Heart left ventricle (tissue), 16 donors: ENCODE measurements around the gene RUNDC3A. TPM values are rescaled to one million over a fixed set of nuclear protein-coding genes. Genes with fewer than 3 reads are reported as not detected.
"Not testable (repeated sequence)": the region's sequence is repeated elsewhere in the genome, so short reads cannot be mapped to it uniquely, and the experiment has no call there.

Experiments used
- ATAC-seq, 4 donors: fragments of 200-7000 bp; cut with Tn5 transposase; one replicate each; pipeline ENCODE4 v1.9.1; 2020 to 2022; ENCODE audit warnings: moderate library complexity in 4 of 4, mild to moderate bottlenecking in 3 of 4, moderate number of reproducible peaks in 1 of 4
- DNase-seq, 5 donors: peaks; one replicate each; pipeline ENCODE4 v3.0.0-alpha.2; 2020
- H3K27ac ChIP-seq, 12 donors: fragments of 200-600 bp; sonication (generic) in 4 of 12; one replicate each; pipeline versions ENCODE4 v1.5.0 to v1.8.0; 2016 to 2022; ENCODE audit warnings: mild to moderate bottlenecking in 2 of 12
- H3K27me3 ChIP-seq, 9 donors: fragments of 200-600 bp; sonication (generic) in 2 of 9; one replicate each; pipeline versions ENCODE4 v1.5.1 to v1.8.0; 2016 to 2022; ENCODE audit warnings: mild to moderate bottlenecking in 3 of 9
- H3K36me3 ChIP-seq, 9 donors: fragments of 200-600 bp; sonication (generic) in 2 of 9; one replicate each; pipeline versions ENCODE4 v1.5.0 to v1.8.0; 2018 to 2022; ENCODE audit warnings: mild to moderate bottlenecking in 2 of 9
- H3K4me1 ChIP-seq, 12 donors: fragments of 200-600 bp; sonication (generic) in 4 of 12; one replicate each; pipeline versions ENCODE4 v1.5.0 to v1.8.0; 2016 to 2022; ENCODE audit warnings: mild to moderate bottlenecking in 3 of 12
- H3K4me3 ChIP-seq, 12 donors: fragments of 200-600 bp; sonication (generic) in 4 of 12; one replicate each; pipeline versions ENCODE4 v1.5.0 to v1.8.0; 2017 to 2022; ENCODE audit warnings: mild to moderate bottlenecking in 9 of 12, moderate library complexity in 4 of 12
- H3K9me3 ChIP-seq, 12 donors: fragments of 200-600 bp; sonication (generic) in 4 of 12; one replicate each; pipeline versions ENCODE4 v1.5.0 to v1.8.0; 2016 to 2022; ENCODE audit warnings: mild to moderate bottlenecking in 1 of 12
- CTCF ChIP-seq, 12 donors: fragments of 200-600 bp; sonication (generic) in 4 of 12; IDR thresholded peaks; one replicate each; pipeline versions ENCODE4 v1.5.0 to v1.8.0; 2018 to 2022; ENCODE audit warnings: antibody characterized with exemption in 12 of 12, mild to moderate bottlenecking in 5 of 12
- POLR2A ChIP-seq, 2 donors: fragments of 450-650 bp; IDR thresholded peaks; one replicate each; pipeline ENCODE4 v1.6.1; 2017; ENCODE audit warnings: antibody characterized with exemption in 2 of 2, mild to moderate bottlenecking in 2 of 2, moderate library complexity in 2 of 2
- WGBS, 4 donors: extraction: QIAGEN DNeasy Blood & Tissue Kit in 2 of 4; methylation state at CpG; one replicate each; pipeline versions ENCODE4 v1.1.5 to v1.1.7; 2013 to 2018; 5-methylcytosine and 5-hydroxymethylcytosine counted together
- intact Hi-C, 10 donors: fragments of 100-400 bp; cut with DNase I; formaldehyde crosslinking; loops; one replicate each; pipeline versions ENCODE4 v1.11.1 to v1.14.2; 2022
- polyA plus RNA-seq, 2 donors: library from polyadenylated mRNA; stranded (reverse); fragments of 200-250 nt; gene quantifications; one replicate each; pipeline ENCODE4 v1.2.3, GENCODE V29; 2013
- total RNA-seq, 9 donors: library from RNA; depleted of rRNA in 2 of 9; stranded (reverse); fragments of >200 nt in 2 of 9; fragmentation: NEBNext Ultra II Directional in 3 of 9; extraction: Animal tissue kit (Norgen Biotek cat#: 25700) in 3 of 9; gene quantifications; one replicate each; pipeline versions ENCODE4 v1.1.0 to v1.2.4, GENCODE V29; 2016 to 2023
- donor health status: ischemic (EF 13 %, LVEDD 7.1; RV severe dilation, severe dysfunction).
- donor health status: healthy with polysubstance abuse.
- donor health status: DM: no; HTN: yes; CAD: no.
- donor health status: DM: no; HTN: no; CAD: no.
- donor health status: ischemic (EF 25% LVEDD 6.9; RV normal size, moderate dysfunction).
- donor health status: ischemic (EF 25% LVEDD 5.7; RV mildly dilated, moderate dysfunction).
- donor health status: healthy.
- donor health status: DM: yes; HTN: yes; CAD: no.
- donor health status: ischemic (EF 35%, LVEDD 5.7; RV mildly dilated, moderate dysfunction).
- donor health status: nonischemic (EF 11% LVEDD 7.7; RV severe dilation, severe dysfunction).
- donor health status: DM: yes; HTN: yes; CAD: no.
- donor health status: PGD.
- donor health status: ischemic (EF 29% LVEDD 5.4; RV normal size, mild dysfunction).
- donor health status: nonischemic (EF 23%, LVEDD 6.1; RV moderate dilation, normal function).

Gene RUNDC3A
- total and polyA plus RNA-seq, 11 donors: 0.19 to 1.3 (median 0.51) TPM; not detected in 1

DNA sequence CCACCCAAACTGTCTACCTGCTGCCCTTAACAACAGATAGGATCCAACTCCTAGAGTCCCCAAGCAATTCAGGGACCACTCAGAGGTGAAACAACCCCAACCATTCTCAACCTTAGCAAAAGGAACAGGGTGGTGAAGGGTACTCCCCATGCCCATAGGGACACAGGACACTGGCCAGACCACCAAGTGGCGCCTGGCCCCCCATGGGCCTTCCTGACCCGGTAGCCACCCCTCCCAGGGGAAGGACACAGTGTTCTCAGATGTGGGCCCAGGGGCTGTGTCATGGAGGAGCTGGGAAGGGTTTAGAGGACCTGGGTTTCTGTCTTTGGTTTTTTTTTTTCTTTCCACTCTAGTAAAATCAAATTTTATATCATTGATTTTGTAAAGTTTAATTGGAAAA, 25.9 kb downstream of the RUNDC3A start:
- Histone ChIP-seq H3K27ac (peak overlapping the region in 1 of 12 donors; percentile 49), H3K4me1 (peaks cover 0 to 40% (median 2%) of the 10 kb centered on the region in 12 donors), H3K27me3 (no peaks in the 10 kb centered on the region), H3K36me3 (no peaks in the 10 kb centered on the region), H3K4me3 (no peak overlapping the region), H3K9me3 (no peaks in the 10 kb centered on the region)
- DNase-seq (no peak), ATAC-seq (no peak)
- TF ChIP-seq CTCF (IDR thresholded peaks at IDR 0.05): no peak
- no peak for TF ChIP-seq POLR2A (IDR thresholded peaks at IDR 0.05)
- intact Hi-C loops: loop anchor here in 1 of 10 donors (5.0 kb wide), 1 partner anchor 192 kb away; the partner anchor contains the start of gene HROB
- WGBS, 4 donors: 67 to 85% (median 69%) methylated on average over 2 of the region's 2 CpGs

- WGBS, 4 donors: 50 to 65% (median 59%) methylated on average over 3 of the region's 3 CpGs
- Histone ChIP-seq H3K27me3 (no peaks in the 10 kb centered on the region), H3K27ac (peak overlapping the region in 1 of 12 donors; percentile 49), H3K4me1 (peaks cover 0 to 40% (median 2%) of the 10 kb centered on the region in 12 donors), H3K4me3 (no peak overlapping the region), H3K9me3 (no peaks in the 10 kb centered on the region), H3K36me3 (no peaks in the 10 kb centered on the region)
- ATAC-seq: no peak
- intact Hi-C loops: loop anchor here in 1 of 10 donors (5.0 kb wide), 1 partner anchor 192 kb away; the partner anchor contains the start of gene HROB
- no peak for DNase-seq
- no peak for TF ChIP-seq POLR2A (IDR thresholded peaks at IDR 0.05)
These were observed 26.3 kb downstream of the RUNDC3A start for GRCh38 chr17:44334727-44335126.

DNA sequence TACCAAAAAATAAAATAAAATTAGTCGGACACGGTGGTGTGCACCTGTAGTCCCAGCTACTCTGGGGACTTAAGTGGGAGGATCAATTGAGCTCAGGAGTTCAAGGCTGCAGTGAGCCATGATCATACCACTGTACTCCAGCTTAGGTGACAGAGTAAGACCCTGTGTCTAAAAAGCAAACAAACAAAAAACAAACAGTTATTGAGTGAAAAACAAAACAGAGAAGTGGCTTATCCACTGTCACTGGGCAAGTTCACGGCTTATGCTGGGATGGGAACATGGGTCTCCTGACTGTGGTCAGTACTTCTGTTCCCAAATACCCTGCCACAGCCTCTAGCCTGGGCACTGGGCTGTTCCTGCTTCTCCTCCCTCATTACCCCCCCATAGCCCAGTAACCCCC, 27.2 kb downstream of the RUNDC3A start:
- ATAC-seq (no peak), DNase-seq (no peak)
- H3K4me3 ChIP-seq: no peak overlapping the region
- H3K27me3 ChIP-seq: no peaks in the 10 kb centered on the region
- H3K4me1 ChIP-seq: peaks cover 0 to 45% (median 2%) of the 10 kb centered on the region in 12 donors
- TF ChIP-seq POLR2A (IDR thresholded peaks at IDR 0.05): no peak
- no peak for TF ChIP-seq CTCF (IDR thresholded peaks at IDR 0.05)
- 71 to 77% (median 73%) methylated on average over 3 of the region's 3 CpGs for WGBS, 4 donors
- intact Hi-C loops: no loop called here
- no peaks in the 10 kb centered on the region for H3K36me3 ChIP-seq
- H3K9me3 ChIP-seq: no peaks in the 10 kb centered on the region
- H3K27ac ChIP-seq: peak overlapping the region in 1 of 12 donors; percentile 52

DNA sequence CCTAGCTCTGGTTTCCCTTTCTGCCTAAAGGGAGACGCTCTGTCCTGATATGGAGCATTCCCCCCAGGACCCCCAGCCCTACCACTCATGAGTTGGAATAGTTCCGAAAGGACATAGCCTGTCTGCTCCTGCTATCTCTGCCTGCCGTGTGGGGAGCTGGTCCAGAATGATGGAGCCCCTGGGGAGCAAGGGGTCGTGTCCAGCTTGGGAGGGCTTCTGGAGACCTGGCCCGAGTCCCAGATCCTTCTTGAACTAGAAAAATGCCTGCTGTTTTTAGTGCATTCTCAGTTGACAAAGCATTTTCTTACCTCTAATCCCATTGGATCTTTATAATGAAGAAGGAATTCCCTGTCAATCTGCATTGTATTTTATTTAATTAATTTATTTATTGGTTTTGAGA, 27.6 kb downstream of the RUNDC3A start:
- DNase-seq (no peak), ATAC-seq (no peak)
- Histone ChIP-seq H3K27ac (no peak overlapping the region), H3K4me3 (no peak overlapping the region), H3K9me3 (no peaks in the 10 kb centered on the region), H3K36me3 (no peaks in the 10 kb centered on the region), H3K27me3 (no peaks in the 10 kb centered on the region), H3K4me1 (peaks cover 0 to 44% (median 2%) of the 10 kb centered on the region in 12 donors)
- no peak for TF ChIP-seq POLR2A (IDR thresholded peaks at IDR 0.05)
- no peak for TF ChIP-seq CTCF (IDR thresholded peaks at IDR 0.05)
- intact Hi-C loops: no loop called here
- 36 to 43% (median 39%) methylated on average over 5 of the region's 5 CpGs for WGBS, 4 donors

DNA sequence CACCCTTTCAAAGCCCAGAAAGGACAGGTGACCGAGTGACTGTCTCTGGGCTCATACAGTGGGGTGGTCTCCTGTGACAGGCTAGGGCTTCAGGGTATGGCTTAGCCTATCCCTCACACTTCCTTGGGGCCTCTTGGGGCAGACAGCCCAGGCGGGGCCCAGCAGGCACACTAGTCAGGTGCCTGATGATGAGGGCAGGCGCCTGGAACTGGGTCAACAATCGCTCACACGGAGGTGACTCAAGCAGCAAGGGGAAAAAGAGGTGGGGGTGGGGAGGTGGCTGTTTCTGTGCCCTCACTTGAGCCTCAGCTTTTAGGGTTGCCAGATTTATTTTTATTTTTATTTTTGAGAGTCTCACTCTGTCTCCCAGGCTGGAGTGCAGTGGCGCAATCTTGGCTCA, 30.3 kb downstream of the RUNDC3A start:
- H3K27me3 ChIP-seq: no peaks in the 10 kb centered on the region
- H3K4me3 ChIP-seq: no peak overlapping the region
- H3K4me1 ChIP-seq: peaks cover 0 to 23% (median 0%) of the 10 kb centered on the region in 12 donors
- 41 to 51% (median 46%) methylated on average over 6 of the region's 6 CpGs for WGBS, 4 donors
- H3K9me3 ChIP-seq: no peaks in the 10 kb centered on the region
- TF ChIP-seq CTCF (IDR thresholded peaks at IDR 0.05) (no peak), POLR2A (IDR thresholded peaks at IDR 0.05) (no peak)
- no peaks in the 10 kb centered on the region for H3K36me3 ChIP-seq
- ATAC-seq: peak in 3 of 4 donors; percentile 72 to 91 (median 83)
- peak overlapping the region in 1 of 12 donors; percentile 22 for H3K27ac ChIP-seq
- peak in 2 of 5 donors; percentile 55 to 69 for DNase-seq
- intact Hi-C loops: no loop called here

GRCh38 chr17:44340553-44340952, 32.2 kb downstream of the RUNDC3A start:
- H3K4me3 ChIP-seq, DNase-seq, H3K27ac ChIP-seq, H3K9me3 ChIP-seq, H3K27me3 ChIP-seq, ATAC-seq, H3K36me3 ChIP-seq, intact Hi-C loops: not testable (repeated sequence)
- peaks cover 0 to 19% (median 6%) of the 10 kb centered on the region in 12 donors for H3K4me1 ChIP-seq
- 57 to 67% (median 64%) methylated on average over 5 of the region's 5 CpGs for WGBS, 4 donors
